H1 (cell line): Measurements from ENCODE around the gene DYRK1B. TPM values are rescaled to one million over a fixed set of nuclear protein-coding genes. Genes with fewer than 3 reads are reported as not detected.

Experiments
- CTCF ChIA-PET: fragments of 300-600 bp; sonication (Branson Sonifier 250); formaldehyde crosslinking; loops from one replicate; lab custom pipeline; 2021; ENCODE audit not compliant: partially characterized antibody; lab: Charles Lee
- POLR2A ChIA-PET: fragments of 300-600 bp; sonication (Branson Sonifier 250); formaldehyde crosslinking; loops from one replicate; lab custom pipeline; 2021; ENCODE audit warnings: inconsistent platforms; ENCODE audit not compliant: partially characterized antibody; lab: Charles Lee
- DNase-seq, 2 experiments: peaks; one replicate each; pipeline versions ENCODE4 v3.0.0 to v3.0.0-alpha.2; 2010 to 2022; ENCODE audit warnings: low spot score in 2 of 2, low read depth in 1 of 2, mixed read lengths in 1 of 2
- FAIRE-seq: peaks from 2 replicates; lab custom pipeline; 2011; peaks lifted over from hg19 to GRCh38; lab: Jason Lieb, UNC
- H2AFZ ChIP-seq: 2 replicates; pipeline ENCODE4 v1.8.1; 2012; ENCODE audit warnings: low read length, inconsistent platforms
- H2AK5ac ChIP-seq: 2 replicates; pipeline ENCODE4 v1.6.1; 2013; ENCODE audit warnings: low read depth, low read length
- H2BK120ac ChIP-seq: replicated peaks from 2 replicates; pipeline ENCODE3; 2013; ENCODE audit warnings: low read depth, low read length, inconsistent platforms
- H2BK12ac ChIP-seq: 2 replicates; pipeline ENCODE4 v1.6.1; 2013; ENCODE audit warnings: low read depth, low read length
- H2BK15ac ChIP-seq: 2 replicates; pipeline ENCODE4 v1.6.1; 2013; ENCODE audit warnings: low read length
- H2BK20ac ChIP-seq: 2 replicates; pipeline ENCODE4 v1.6.1; 2013; ENCODE audit warnings: low read length
- H2BK5ac ChIP-seq: 2 replicates; pipeline ENCODE4 v1.6.1; 2013; ENCODE audit warnings: low read depth, low read length
- H3K14ac ChIP-seq: 2 replicates; pipeline ENCODE4 v1.6.1; 2013; ENCODE audit warnings: inconsistent platforms; ENCODE audit not compliant: insufficient read length
- H3K18ac ChIP-seq: 2 replicates; pipeline ENCODE4 v1.6.1; 2013; ENCODE audit warnings: low read length; ENCODE audit errors: extremely low read depth
- H3K23ac ChIP-seq: 2 replicates; pipeline ENCODE4 v1.6.1; 2013; ENCODE audit warnings: inconsistent platforms; ENCODE audit not compliant: insufficient read length
- H3K23me2 ChIP-seq: 2 replicates; pipeline ENCODE4 v1.6.1; 2013; ENCODE audit warnings: low read depth, low read length
- H3K27ac ChIP-seq: 2 replicates; pipeline ENCODE4 v1.6.1; 2011; ENCODE audit warnings: low read depth, low read length, inconsistent platforms
- H3K27me3 ChIP-seq, 4 experiments: replicated peaks in 1 of 4; 1 replicate in 1 of 4; 2 replicates in 3 of 4; pipeline versions ENCODE4 v1.6.1 to v1.8.1; 2011 to 2013; ENCODE audit warnings: low read length in 3 of 4, mild to moderate bottlenecking in 3 of 4, inconsistent platforms in 2 of 4, mixed read lengths in 2 of 4, moderate library complexity in 1 of 4; ENCODE audit not compliant: control insufficient read depth in 3 of 4, insufficient read depth in 3 of 4; ENCODE audit errors: extremely low read depth in 1 of 4
- H3K36me3 ChIP-seq, 4 experiments: 2 replicates each; pipeline versions ENCODE4 v1.6.1 to v1.8.1; 2011 to 2013; ENCODE audit warnings: mild to moderate bottlenecking in 4 of 4, low read length in 3 of 4, moderate library complexity in 2 of 4, control low read depth in 1 of 4, inconsistent platforms in 1 of 4; ENCODE audit not compliant: insufficient read depth in 4 of 4, control insufficient read depth in 2 of 4
- H3K4ac ChIP-seq: replicated peaks from 2 replicates; pipeline ENCODE3; 2013; ENCODE audit warnings: low read length, low read depth, mixed read lengths, inconsistent platforms; ENCODE audit not compliant: insufficient read length
- H3K4me1 ChIP-seq, 4 experiments: replicated peaks in 1 of 4; 1 replicate in 1 of 4; 2 replicates in 3 of 4; pipeline versions ENCODE4 v1.6.1 to v1.8.1; 2011 to 2013; ENCODE audit warnings: low read length in 3 of 4, inconsistent platforms in 2 of 4, mixed read lengths in 1 of 4; ENCODE audit not compliant: insufficient read depth in 4 of 4, control insufficient read depth in 3 of 4
- H3K4me2 ChIP-seq, 2 experiments: 2 replicates each; pipeline versions ENCODE4 v1.6.1 to v1.8.1; 2011 to 2013; ENCODE audit warnings: low read depth in 2 of 2, low read length in 2 of 2, control low read depth in 1 of 2, inconsistent platforms in 1 of 2, mild to moderate bottlenecking in 1 of 2; ENCODE audit not compliant: insufficient read depth in 1 of 2
- H3K4me3 ChIP-seq, 4 experiments: fragments of 200-600, 300-600 bp in 1 of 4; sonication (generic), shearing (Covaris generic), sonication (Bioruptor Twin) in 1 of 4; 2 replicates each; pipeline versions ENCODE4 v1.5.1 to v1.8.1; 2011 to 2016; ENCODE audit warnings: low read length in 4 of 4, low read depth in 3 of 4, control low read depth in 2 of 4, inconsistent platforms in 2 of 4, mild to moderate bottlenecking in 2 of 4, mixed read lengths in 1 of 4, moderate library complexity in 1 of 4; ENCODE audit not compliant: insufficient read depth in 2 of 4; ENCODE audit errors: extremely low read depth in 1 of 4
- H3K56ac ChIP-seq: replicated peaks from 2 replicates; pipeline ENCODE3; 2013; ENCODE audit warnings: low read depth, mild to moderate bottlenecking, mixed read lengths, low read length, inconsistent platforms; ENCODE audit not compliant: insufficient read length
- H3K79me1 ChIP-seq: 2 replicates; pipeline ENCODE4 v1.6.1; 2013; ENCODE audit warnings: low read depth, low read length, control low read depth
- H3K79me2 ChIP-seq, 2 experiments: 2 replicates each; pipeline versions ENCODE4 v1.6.1 to v1.8.1; 2012 to 2013; ENCODE audit warnings: low read length in 2 of 2, mild to moderate bottlenecking in 2 of 2, inconsistent platforms in 1 of 2; ENCODE audit not compliant: insufficient read depth in 2 of 2, control insufficient read depth in 1 of 2
- H3K9ac ChIP-seq, 4 experiments: replicated peaks in 1 of 4; 1 replicate in 1 of 4; 2 replicates in 3 of 4; pipeline versions ENCODE4 v1.6.1 to v1.8.1; 2011 to 2013; ENCODE audit warnings: low read depth in 3 of 4, low read length in 3 of 4, control low read depth in 2 of 4, mild to moderate bottlenecking in 2 of 4, moderate library complexity in 2 of 4, inconsistent platforms in 1 of 4; ENCODE audit errors: extremely low read depth in 1 of 4
- H3K9me3 ChIP-seq, 2 experiments: 2 replicates each; pipeline versions ENCODE4 v1.6.1 to v1.8.1; 2012 to 2013; ENCODE audit warnings: mild to moderate bottlenecking in 2 of 2, moderate library complexity in 2 of 2, control low read depth in 1 of 2, inconsistent platforms in 1 of 2, low read depth in 1 of 2, low read length in 1 of 2, mixed read lengths in 1 of 2; ENCODE audit not compliant: insufficient read depth in 2 of 2
- H4K20me1 ChIP-seq, 2 experiments: replicated peaks in 1 of 2; 2 replicates each; pipeline versions ENCODE3 to v1.8.1; 2011 to 2013; ENCODE audit warnings: inconsistent platforms in 2 of 2, low read length in 2 of 2, mild to moderate bottlenecking in 1 of 2; ENCODE audit not compliant: insufficient read depth in 2 of 2, control insufficient read depth in 1 of 2
- H4K5ac ChIP-seq: 2 replicates; pipeline ENCODE4 v1.6.1; 2013; ENCODE audit warnings: low read length, low read depth, mixed read lengths, inconsistent platforms; ENCODE audit not compliant: insufficient read length
- H4K8ac ChIP-seq: 2 replicates; pipeline ENCODE4 v1.8.0; 2013; ENCODE audit warnings: mild to moderate bottlenecking, moderate library complexity, low read length, inconsistent platforms; ENCODE audit not compliant: insufficient read depth; ENCODE audit errors: extremely low read depth
- H4K91ac ChIP-seq: replicated peaks from 2 replicates; pipeline ENCODE3; 2013; ENCODE audit warnings: low read length, mixed read lengths, inconsistent platforms; ENCODE audit not compliant: insufficient read length
- BCL11A ChIP-seq, 2 experiments: IDR thresholded peaks; one replicate each; pipeline ENCODE4 v1.6.1; 2011; ENCODE audit warnings: low read depth in 2 of 2, low read length in 2 of 2, mild to moderate bottlenecking in 2 of 2
- NRF1 ChIP-seq: IDR thresholded peaks from 2 replicates; pipeline ENCODE4 v1.6.1; 2011; ENCODE audit warnings: mild to moderate bottlenecking, low read depth, low read length, improper control_type of control experiment
- SIN3A ChIP-seq, 2 experiments: IDR thresholded peaks in 1 of 2; conservative IDR thresholded peaks in 1 of 2; 2 replicates each; pipeline ENCODE4 v1.6.1; 2011 to 2012; ENCODE audit warnings: low read length in 2 of 2, improper control_type of control experiment in 1 of 2, low read depth in 1 of 2, mild to moderate bottlenecking in 1 of 2
- WGBS, 2 experiments: shearing (Covaris generic) in 1 of 2; methylation state at CpG; one replicate each; pipeline versions ENCODE4 v1.1.6 to v1.1.7; 2013 to 2015; ENCODE audit warnings: low lambda C conversion rate in 2 of 2, mixed read lengths in 2 of 2, inconsistent platforms in 1 of 2, low coverage in 1 of 2, missing lambda C conversion rate in 1 of 2; ENCODE audit not compliant: insufficient replicate concordance in 2 of 2, insufficient coverage in 1 of 2, insufficient read length in 1 of 2; ENCODE audit errors: extremely low coverage in 1 of 2, missing lambda C conversion rate in 1 of 2; 5-methylcytosine and 5-hydroxymethylcytosine counted together
- polyA plus RNA-seq, 7 experiments: library from polyadenylated mRNA; depleted of rRNA in 3 of 7; stranded (reverse) in 5 of 7; unstranded in 2 of 7; fragments of >200 nt in 5 of 7; fragments of 200-250 nt in 2 of 7; gene quantifications; 1 replicate in 5 of 7; 2 replicates in 1 of 7; 4 replicates in 1 of 7; pipeline versions ENCODE4 v1.2.1 to v1.2.3, GENCODE V29; 2011 to 2013; ENCODE audit warnings: missing spikeins in 2 of 7, mixed read lengths in 2 of 7
- total RNA-seq: library from RNA; stranded (reverse); fragmentation: NEBNext Ultra II Directional; extraction: Animal tissue kit (Norgen Biotek cat#: 25700); gene quantifications from 2 replicates; pipeline ENCODE4 v1.2.1, GENCODE V29; 2021

The DYRK1B gene
- total and polyA plus RNA-seq, 2 of the 8 experiments (the other 6 are each of a cell fraction or from before 2014, with no cell fraction given) = 6.9 to 14.8 TPM

DNA sequence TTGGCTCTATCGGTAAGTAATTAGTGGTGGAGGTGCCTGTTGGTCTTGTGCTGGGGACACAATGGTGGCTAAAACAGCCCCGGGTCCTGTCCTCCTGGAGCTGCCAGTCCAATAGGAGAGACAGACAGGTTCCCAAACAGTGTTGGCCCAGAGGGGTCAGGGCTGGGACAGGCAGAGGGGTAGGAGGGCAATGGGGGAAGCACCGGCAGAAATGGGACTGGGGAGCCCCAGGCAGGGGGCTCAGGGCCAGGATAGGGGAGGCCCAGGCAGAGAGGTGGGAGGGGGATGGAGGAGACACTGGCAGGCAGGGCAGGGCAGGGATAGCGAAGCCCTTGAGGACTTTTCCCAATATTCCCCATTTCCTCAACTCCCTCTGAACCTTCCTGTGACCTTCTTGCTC, 14.4 kb upstream of the DYRK1B start:
- H2BK12ac ChIP-seq = no peak overlapping the region
- TF ChIP-seq SIN3A (conservative IDR thresholded peaks at IDR 0.05 in 1 of 2, IDR thresholded peaks at IDR 0.05 in 1 of 2; ENCODE audit: low read depth in 1 of 2, low read length in 2 of 2) (no peak), NRF1 (no peak), BCL11A (IDR thresholded peaks at IDR 0.05; ENCODE audit: low read depth in 2 of 2, low read length in 2 of 2) (no peak)

More for the DNA sequence above, 14.4 kb upstream of the DYRK1B start:
- Histone ChIP-seq H3K23ac (no peak overlapping the region), H3K79me2 (peaks cover 24 to 28% of the 10 kb centered on the region in 2 experiments), H3K4me2 (no peak overlapping the region), H3K56ac (no peak overlapping the region), H3K4ac (no peak overlapping the region), H3K79me1 (peaks cover 3% of the 10 kb centered on the region), H2BK20ac (no peak overlapping the region), H4K5ac (no peak overlapping the region), H2AK5ac (no peak overlapping the region), H2AFZ (no peak overlapping the region), H2BK5ac (no peak overlapping the region), H3K27me3 (no peaks in the 10 kb centered on the region), H3K14ac (no peak overlapping the region), H2BK15ac (no peak overlapping the region), H2BK120ac (no peak overlapping the region), H3K4me3 (no peak overlapping the region), H3K4me1 (peaks cover 7 to 21% (median 13%) of the 10 kb centered on the region in 4 experiments), H4K20me1 (peaks cover 5% of the 10 kb centered on the region in 2 experiments), H3K27ac (no peak overlapping the region), H3K9me3 (no peaks in the 10 kb centered on the region), H4K91ac (no peak overlapping the region), H4K8ac (no peak overlapping the region), H3K18ac (no peak overlapping the region), H3K36me3 (no peaks in the 10 kb centered on the region), H3K23me2 (peaks cover 12% of the 10 kb centered on the region), H3K9ac (no peak overlapping the region)
- POLR2A ChIA-PET = interaction anchor here (1.3 kb wide), 1 partner anchor 19 kb away, joined by 4 read pairs; no protein-coding TSS in a partner anchor
- WGBS, 2 experiments = 86% methylated on average over 4 of the region's 4 CpGs; no CpG with 5 or more reads in 1 of the 2 experiments
- CTCF ChIA-PET = interaction anchor here (0.7 kb wide), 1 partner anchor 56 kb away, joined by 3 read pairs; no protein-coding TSS in a partner anchor
- no peak for DNase-seq
- FAIRE-seq = no peak
